Choroid plexus epithelial cell (primary cell): Measurements from ENCODE around the gene ENOX1.

Experiments
- DNase-seq: peaks from one replicate; pipeline ENCODE4 v3.0.0-alpha.2; 2010; ENCODE audit warnings: low read depth
- H3K4me3 ChIP-seq: 2 replicates; pipeline ENCODE4 v1.5.1; 2011; ENCODE audit warnings: low read depth, mild to moderate bottlenecking, control low read depth, low read length, moderate library complexity
- TF ChIP-seq, protein P1 (sequence below): conservative IDR thresholded peaks from 2 replicates; pipeline ENCODE4 v1.5.1; 2011; ENCODE audit warnings: low read depth, mild to moderate bottlenecking, control low read depth, inconsistent platforms, low read length, moderate library complexity

ENOX1 gene

GRCh38 chr13:43304449-43304848 lies 482.3 kb downstream of the ENOX1 start:
- H3K4me3 ChIP-seq = no peak overlapping the region
- no peak for DNase-seq
- TF ChIP-seq, protein P1, sequence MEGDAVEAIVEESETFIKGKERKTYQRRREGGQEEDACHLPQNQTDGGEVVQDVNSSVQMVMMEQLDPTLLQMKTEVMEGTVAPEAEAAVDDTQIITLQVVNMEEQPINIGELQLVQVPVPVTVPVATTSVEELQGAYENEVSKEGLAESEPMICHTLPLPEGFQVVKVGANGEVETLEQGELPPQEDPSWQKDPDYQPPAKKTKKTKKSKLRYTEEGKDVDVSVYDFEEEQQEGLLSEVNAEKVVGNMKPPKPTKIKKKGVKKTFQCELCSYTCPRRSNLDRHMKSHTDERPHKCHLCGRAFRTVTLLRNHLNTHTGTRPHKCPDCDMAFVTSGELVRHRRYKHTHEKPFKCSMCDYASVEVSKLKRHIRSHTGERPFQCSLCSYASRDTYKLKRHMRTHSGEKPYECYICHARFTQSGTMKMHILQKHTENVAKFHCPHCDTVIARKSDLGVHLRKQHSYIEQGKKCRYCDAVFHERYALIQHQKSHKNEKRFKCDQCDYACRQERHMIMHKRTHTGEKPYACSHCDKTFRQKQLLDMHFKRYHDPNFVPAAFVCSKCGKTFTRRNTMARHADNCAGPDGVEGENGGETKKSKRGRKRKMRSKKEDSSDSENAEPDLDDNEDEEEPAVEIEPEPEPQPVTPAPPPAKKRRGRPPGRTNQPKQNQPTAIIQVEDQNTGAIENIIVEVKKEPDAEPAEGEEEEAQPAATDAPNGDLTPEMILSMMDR = no peak

GRCh38 chr13:43303033-43303729 lies 483.6 kb downstream of the ENOX1 start:
- peak; percentile 74 for DNase-seq
- H3K4me3 ChIP-seq = no peak overlapping the region
- TF ChIP-seq, protein P1 = peak; percentile 71

DNA sequence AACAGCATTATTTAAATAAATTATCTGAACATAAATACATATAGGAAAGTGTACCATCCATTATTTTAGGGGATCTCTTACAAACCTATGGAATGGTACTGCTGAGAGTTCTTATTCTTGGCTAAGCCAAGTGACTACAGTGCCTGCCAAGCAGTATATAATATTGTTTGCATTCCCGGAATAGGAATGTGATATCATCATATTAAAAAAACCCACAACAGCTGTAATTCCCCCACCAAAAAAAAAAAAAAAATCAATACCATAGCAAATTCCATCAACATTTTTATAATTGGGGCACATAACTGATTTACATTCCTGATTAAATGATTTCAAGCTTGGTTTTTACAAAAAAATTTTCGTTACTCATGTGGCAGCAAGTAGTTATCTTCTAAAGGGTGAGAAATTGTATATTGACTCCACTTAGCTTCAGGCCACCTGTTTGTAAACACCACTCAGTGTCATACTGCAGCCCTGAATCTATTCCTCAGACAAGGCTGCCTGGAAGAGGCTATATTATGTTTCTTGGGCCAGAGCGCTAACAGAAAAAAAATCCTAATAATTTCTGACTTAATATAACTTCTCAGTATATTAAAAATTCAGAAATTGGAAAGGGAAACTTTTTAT lies 485.3 kb downstream of the ENOX1 start:
- no peak for DNase-seq
- TF ChIP-seq, protein P1 = no peak
- no peak overlapping the region for H3K4me3 ChIP-seq

DNA sequence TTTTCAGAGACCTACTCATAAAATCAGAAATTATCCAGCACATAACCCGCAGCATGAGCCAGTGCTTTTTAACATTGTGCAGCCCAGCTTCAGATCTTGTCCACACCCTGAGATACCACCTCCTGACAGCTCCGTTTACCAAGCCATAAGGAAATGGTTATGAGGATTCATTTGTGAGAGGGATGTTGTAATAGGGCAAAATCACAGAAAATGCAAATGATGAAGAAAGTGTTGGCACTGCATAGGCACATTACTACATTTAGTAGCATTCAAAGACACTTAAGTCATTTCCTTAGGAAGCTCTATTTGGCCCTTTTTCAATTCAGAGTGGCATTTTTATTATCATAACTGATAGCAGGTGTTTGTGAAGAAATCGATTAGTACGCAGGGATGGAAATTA lies 485.9 kb downstream of the ENOX1 start:
- TF ChIP-seq, protein P1 = no peak
- no peak overlapping the region for H3K4me3 ChIP-seq
- no peak for DNase-seq

DNA sequence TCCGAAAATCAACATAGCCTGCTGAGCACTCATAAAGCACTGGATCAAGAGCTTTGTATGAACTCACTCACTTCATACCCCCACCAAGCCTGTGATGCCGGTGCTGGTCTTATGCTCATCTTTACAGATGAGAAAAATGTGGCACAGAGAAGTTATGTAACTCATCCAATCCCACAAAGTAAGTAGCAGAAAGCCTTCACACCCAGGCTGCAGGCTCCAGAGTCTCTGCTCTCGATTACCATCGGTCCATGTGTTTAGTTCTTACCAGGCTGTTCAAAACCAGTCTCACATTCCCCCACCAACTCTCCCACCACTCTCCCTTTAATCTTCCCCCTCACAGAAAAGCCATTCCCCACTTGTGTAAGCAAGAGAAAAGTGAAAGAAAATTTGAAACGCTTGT lies 487.4 kb downstream of the ENOX1 start:
- DNase-seq = no peak
- TF ChIP-seq, protein P1 = no peak
- no peak overlapping the region for H3K4me3 ChIP-seq

DNA sequence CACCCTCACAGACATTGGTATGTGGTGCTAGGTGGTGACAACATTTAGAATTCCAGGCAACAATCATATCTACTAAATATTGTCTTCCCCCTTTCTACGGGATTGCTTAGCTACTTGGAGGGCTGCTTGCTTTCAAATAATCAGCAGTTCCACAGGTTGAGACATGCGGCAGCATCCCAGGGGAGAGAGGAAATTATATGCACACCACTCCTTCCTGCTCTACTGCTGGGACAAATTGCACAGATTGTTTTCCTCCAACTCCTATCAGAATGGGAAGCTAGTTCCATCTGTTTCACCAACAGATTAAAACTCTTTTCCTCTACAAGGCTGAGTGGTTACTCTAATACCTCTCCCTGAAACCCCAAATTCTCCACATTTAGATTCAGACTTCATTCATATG lies 488.0 kb downstream of the ENOX1 start:
- DNase-seq = no peak
- TF ChIP-seq, protein P1 = no peak
- H3K4me3 ChIP-seq = no peak overlapping the region
